ENCODE measurements around the gene GPX3.

The GPX3 gene

GRCh38 chr5:151014680-151015343, 5.6 kb upstream of the GPX3 start:
- DNase-seq: no peak

- DNase-seq: no peak
Observed at GRCh38 chr5:151015974-151016587, 4.3 kb upstream of the GPX3 start.

GRCh38 chr5:151016700-151017099, 3.7 kb upstream of the GPX3 start:
- peak; percentile 55 for DNase-seq

GRCh38 chr5:151017897-151018296, 2.5 kb upstream of the GPX3 start:
- DNase-seq: no peak

GRCh38 chr5:151018846-151019245, 1.5 kb upstream of the GPX3 start:
- DNase-seq: no peak

- no peak for DNase-seq
Observed at GRCh38 chr5:151019331-151019730, 1.1 kb upstream of the GPX3 start.

GRCh38 chr5:151021746-151022145, 1.4 kb downstream of the GPX3 start:
- no peak for DNase-seq

- DNase-seq: no peak
Observed at GRCh38 chr5:151022511-151023018, 2.2 kb downstream of the GPX3 start.

GRCh38 chr5:151023047-151023615, 2.7 kb downstream of the GPX3 start:
- no peak for DNase-seq

- DNase-seq: no peak
Observed at GRCh38 chr5:151023651-151024050, 3.3 kb downstream of the GPX3 start.

- no peak for DNase-seq
Observed at GRCh38 chr5:151024440-151025249, 4.3 kb downstream of the GPX3 start.

- no peak for DNase-seq
Observed at GRCh38 chr5:151025250-151025606, 4.8 kb downstream of the GPX3 start.

- DNase-seq: no peak
Observed at GRCh38 chr5:151026088-151026487, 5.7 kb downstream of the GPX3 start.

- DNase-seq: no peak
Observed at GRCh38 chr5:151026679-151027078, 6.3 kb downstream of the GPX3 start.

GRCh38 chr5:151027961-151028479, 7.6 kb downstream of the GPX3 start:
- DNase-seq: no peak

GRCh38 chr5:151028717-151029116, 8.3 kb downstream of the GPX3 start:
- no peak for DNase-seq

- DNase-seq: no peak
Observed at GRCh38 chr5:151029179-151030055, 9.0 kb downstream of the GPX3 start.

- DNase-seq: no peak
Observed at GRCh38 chr5:151030056-151030336, 9.6 kb downstream of the GPX3 start.

GRCh38 chr5:151030379-151030778, 10.0 kb downstream of the GPX3 start:
- no peak for DNase-seq

GRCh38 chr5:151031554-151031953, 11.2 kb downstream of the GPX3 start:
- DNase-seq: no peak

- DNase-seq: no peak
Observed at GRCh38 chr5:151033217-151033934, 13.0 kb downstream of the GPX3 start.

Data from CD4-positive, alpha-beta T cell treated with Interferon gamma for 1 hour (primary cell).